H1 (cell line): Measurements from ENCODE around the gene GRM8. TPM values are rescaled to one million over a fixed set of nuclear protein-coding genes. Genes with fewer than 3 reads are reported as not detected.

ENCODE experiments used
- CTCF ChIA-PET: fragments of 300-600 bp; sonication (Branson Sonifier 250); formaldehyde crosslinking; loops from one replicate; lab custom pipeline; 2021; ENCODE audit not compliant: partially characterized antibody; lab: Charles Lee
- POLR2A ChIA-PET: fragments of 300-600 bp; sonication (Branson Sonifier 250); formaldehyde crosslinking; loops from one replicate; lab custom pipeline; 2021; ENCODE audit warnings: inconsistent platforms; ENCODE audit not compliant: partially characterized antibody; lab: Charles Lee
- DNase-seq, 2 experiments: peaks; one replicate each; pipeline versions ENCODE4 v3.0.0 to v3.0.0-alpha.2; 2010 to 2022; ENCODE audit warnings: low spot score in 2 of 2, low read depth in 1 of 2, mixed read lengths in 1 of 2
- FAIRE-seq: peaks from 2 replicates; lab custom pipeline; 2011; peaks lifted over from hg19 to GRCh38; lab: Jason Lieb, UNC
- H2AFZ ChIP-seq: 2 replicates; pipeline ENCODE4 v1.8.1; 2012; ENCODE audit warnings: low read length, inconsistent platforms
- H2AK5ac ChIP-seq: 2 replicates; pipeline ENCODE4 v1.6.1; 2013; ENCODE audit warnings: low read depth, low read length
- H2BK120ac ChIP-seq: replicated peaks from 2 replicates; pipeline ENCODE3; 2013; ENCODE audit warnings: low read depth, low read length, inconsistent platforms
- H2BK12ac ChIP-seq: 2 replicates; pipeline ENCODE4 v1.6.1; 2013; ENCODE audit warnings: low read depth, low read length
- H2BK15ac ChIP-seq: 2 replicates; pipeline ENCODE4 v1.6.1; 2013; ENCODE audit warnings: low read length
- H2BK20ac ChIP-seq: 2 replicates; pipeline ENCODE4 v1.6.1; 2013; ENCODE audit warnings: low read length
- H2BK5ac ChIP-seq: 2 replicates; pipeline ENCODE4 v1.6.1; 2013; ENCODE audit warnings: low read depth, low read length
- H3K14ac ChIP-seq: 2 replicates; pipeline ENCODE4 v1.6.1; 2013; ENCODE audit warnings: inconsistent platforms; ENCODE audit not compliant: insufficient read length
- H3K18ac ChIP-seq: 2 replicates; pipeline ENCODE4 v1.6.1; 2013; ENCODE audit warnings: low read length; ENCODE audit errors: extremely low read depth
- H3K23ac ChIP-seq: 2 replicates; pipeline ENCODE4 v1.6.1; 2013; ENCODE audit warnings: inconsistent platforms; ENCODE audit not compliant: insufficient read length
- H3K23me2 ChIP-seq: 2 replicates; pipeline ENCODE4 v1.6.1; 2013; ENCODE audit warnings: low read depth, low read length
- H3K27ac ChIP-seq: 2 replicates; pipeline ENCODE4 v1.6.1; 2011; ENCODE audit warnings: low read depth, low read length, inconsistent platforms
- H3K27me3 ChIP-seq, 4 experiments: replicated peaks in 1 of 4; 1 replicate in 1 of 4; 2 replicates in 3 of 4; pipeline versions ENCODE4 v1.6.1 to v1.8.1; 2011 to 2013; ENCODE audit warnings: low read length in 3 of 4, mild to moderate bottlenecking in 3 of 4, inconsistent platforms in 2 of 4, mixed read lengths in 2 of 4, moderate library complexity in 1 of 4; ENCODE audit not compliant: control insufficient read depth in 3 of 4, insufficient read depth in 3 of 4; ENCODE audit errors: extremely low read depth in 1 of 4
- H3K36me3 ChIP-seq, 4 experiments: 2 replicates each; pipeline versions ENCODE4 v1.6.1 to v1.8.1; 2011 to 2013; ENCODE audit warnings: mild to moderate bottlenecking in 4 of 4, low read length in 3 of 4, moderate library complexity in 2 of 4, control low read depth in 1 of 4, inconsistent platforms in 1 of 4; ENCODE audit not compliant: insufficient read depth in 4 of 4, control insufficient read depth in 2 of 4
- H3K4ac ChIP-seq: replicated peaks from 2 replicates; pipeline ENCODE3; 2013; ENCODE audit warnings: low read length, low read depth, mixed read lengths, inconsistent platforms; ENCODE audit not compliant: insufficient read length
- H3K4me1 ChIP-seq, 4 experiments: replicated peaks in 1 of 4; 1 replicate in 1 of 4; 2 replicates in 3 of 4; pipeline versions ENCODE4 v1.6.1 to v1.8.1; 2011 to 2013; ENCODE audit warnings: low read length in 3 of 4, inconsistent platforms in 2 of 4, mixed read lengths in 1 of 4; ENCODE audit not compliant: insufficient read depth in 4 of 4, control insufficient read depth in 3 of 4
- H3K4me2 ChIP-seq, 2 experiments: 2 replicates each; pipeline versions ENCODE4 v1.6.1 to v1.8.1; 2011 to 2013; ENCODE audit warnings: low read depth in 2 of 2, low read length in 2 of 2, control low read depth in 1 of 2, inconsistent platforms in 1 of 2, mild to moderate bottlenecking in 1 of 2; ENCODE audit not compliant: insufficient read depth in 1 of 2
- H3K4me3 ChIP-seq, 4 experiments: fragments of 200-600, 300-600 bp in 1 of 4; sonication (generic), shearing (Covaris generic), sonication (Bioruptor Twin) in 1 of 4; 2 replicates each; pipeline versions ENCODE4 v1.5.1 to v1.8.1; 2011 to 2016; ENCODE audit warnings: low read length in 4 of 4, low read depth in 3 of 4, control low read depth in 2 of 4, inconsistent platforms in 2 of 4, mild to moderate bottlenecking in 2 of 4, mixed read lengths in 1 of 4, moderate library complexity in 1 of 4; ENCODE audit not compliant: insufficient read depth in 2 of 4; ENCODE audit errors: extremely low read depth in 1 of 4
- H3K56ac ChIP-seq: replicated peaks from 2 replicates; pipeline ENCODE3; 2013; ENCODE audit warnings: low read depth, mild to moderate bottlenecking, mixed read lengths, low read length, inconsistent platforms; ENCODE audit not compliant: insufficient read length
- H3K79me1 ChIP-seq: 2 replicates; pipeline ENCODE4 v1.6.1; 2013; ENCODE audit warnings: low read depth, low read length, control low read depth
- H3K79me2 ChIP-seq, 2 experiments: 2 replicates each; pipeline versions ENCODE4 v1.6.1 to v1.8.1; 2012 to 2013; ENCODE audit warnings: low read length in 2 of 2, mild to moderate bottlenecking in 2 of 2, inconsistent platforms in 1 of 2; ENCODE audit not compliant: insufficient read depth in 2 of 2, control insufficient read depth in 1 of 2
- H3K9ac ChIP-seq, 4 experiments: replicated peaks in 1 of 4; 1 replicate in 1 of 4; 2 replicates in 3 of 4; pipeline versions ENCODE4 v1.6.1 to v1.8.1; 2011 to 2013; ENCODE audit warnings: low read depth in 3 of 4, low read length in 3 of 4, control low read depth in 2 of 4, mild to moderate bottlenecking in 2 of 4, moderate library complexity in 2 of 4, inconsistent platforms in 1 of 4; ENCODE audit errors: extremely low read depth in 1 of 4
- H3K9me3 ChIP-seq, 2 experiments: 2 replicates each; pipeline versions ENCODE4 v1.6.1 to v1.8.1; 2012 to 2013; ENCODE audit warnings: mild to moderate bottlenecking in 2 of 2, moderate library complexity in 2 of 2, control low read depth in 1 of 2, inconsistent platforms in 1 of 2, low read depth in 1 of 2, low read length in 1 of 2, mixed read lengths in 1 of 2; ENCODE audit not compliant: insufficient read depth in 2 of 2
- H4K20me1 ChIP-seq, 2 experiments: replicated peaks in 1 of 2; 2 replicates each; pipeline versions ENCODE3 to v1.8.1; 2011 to 2013; ENCODE audit warnings: inconsistent platforms in 2 of 2, low read length in 2 of 2, mild to moderate bottlenecking in 1 of 2; ENCODE audit not compliant: insufficient read depth in 2 of 2, control insufficient read depth in 1 of 2
- H4K5ac ChIP-seq: 2 replicates; pipeline ENCODE4 v1.6.1; 2013; ENCODE audit warnings: low read length, low read depth, mixed read lengths, inconsistent platforms; ENCODE audit not compliant: insufficient read length
- H4K8ac ChIP-seq: 2 replicates; pipeline ENCODE4 v1.8.0; 2013; ENCODE audit warnings: mild to moderate bottlenecking, moderate library complexity, low read length, inconsistent platforms; ENCODE audit not compliant: insufficient read depth; ENCODE audit errors: extremely low read depth
- H4K91ac ChIP-seq: replicated peaks from 2 replicates; pipeline ENCODE3; 2013; ENCODE audit warnings: low read length, mixed read lengths, inconsistent platforms; ENCODE audit not compliant: insufficient read length
- BACH1 ChIP-seq: IDR thresholded peaks from 2 replicates; pipeline ENCODE4 v1.6.1; 2012; ENCODE audit warnings: low read length, improper control_type of control experiment
- CEBPB ChIP-seq: IDR thresholded peaks from 2 replicates; pipeline ENCODE4 v1.6.1; 2012; ENCODE audit warnings: low read depth, low read length
- CHD2 ChIP-seq: IDR thresholded peaks from 2 replicates; pipeline ENCODE4 v1.6.1; 2012; ENCODE audit warnings: low read length, improper control_type of control experiment
- EP300 ChIP-seq, 2 experiments: IDR thresholded peaks; 1 replicate in 1 of 2; 2 replicates in 1 of 2; pipeline ENCODE4 v1.6.1; 2011 to 2012; ENCODE audit warnings: low read depth in 2 of 2, low read length in 2 of 2, mild to moderate bottlenecking in 2 of 2, borderline replicate concordance in 1 of 2, inconsistent platforms in 1 of 2, moderate library complexity in 1 of 2
- JUN ChIP-seq: IDR thresholded peaks from 2 replicates; pipeline ENCODE4 v1.6.1; 2011; ENCODE audit warnings: low read depth, mild to moderate bottlenecking, improper control_type of control experiment, low read length
- KDM5A ChIP-seq: fragments of 200-600 bp; IDR thresholded peaks from 2 replicates; pipeline ENCODE4 v1.7.1; 2012; ENCODE audit warnings: mild to moderate bottlenecking, low read length, inconsistent platforms, mixed read lengths
- SAP30 ChIP-seq: fragments of 300-600 bp; sonication (generic); IDR thresholded peaks from 2 replicates; pipeline ENCODE4 v1.7.1; 2012; ENCODE audit warnings: low read length, moderate library complexity, mild to moderate bottlenecking, inconsistent platforms; ENCODE audit not compliant: insufficient read depth, insufficient replicate concordance
- SIRT6 ChIP-seq: IDR thresholded peaks from one replicate; pipeline ENCODE4 v1.7.1; 2012; ENCODE audit warnings: low read length, inconsistent platforms
- SIX5 ChIP-seq: IDR thresholded peaks from 2 replicates; pipeline ENCODE4 v1.6.1; 2011; ENCODE audit warnings: mild to moderate bottlenecking, low read depth, low read length
- SP2 ChIP-seq: IDR thresholded peaks from 2 replicates; pipeline ENCODE4 v1.6.1; 2012; ENCODE audit warnings: mild to moderate bottlenecking, low read length, inconsistent platforms
- TAF1 ChIP-seq: IDR thresholded peaks from 2 replicates; pipeline ENCODE4 v1.6.1; 2011; ENCODE audit warnings: mild to moderate bottlenecking, low read depth, low read length
- WGBS, 2 experiments: shearing (Covaris generic) in 1 of 2; methylation state at CpG; one replicate each; pipeline versions ENCODE4 v1.1.6 to v1.1.7; 2013 to 2015; ENCODE audit warnings: low lambda C conversion rate in 2 of 2, mixed read lengths in 2 of 2, inconsistent platforms in 1 of 2, low coverage in 1 of 2, missing lambda C conversion rate in 1 of 2; ENCODE audit not compliant: insufficient replicate concordance in 2 of 2, insufficient coverage in 1 of 2, insufficient read length in 1 of 2; ENCODE audit errors: extremely low coverage in 1 of 2, missing lambda C conversion rate in 1 of 2; 5-methylcytosine and 5-hydroxymethylcytosine counted together
- polyA plus RNA-seq, 7 experiments: library from polyadenylated mRNA; depleted of rRNA in 3 of 7; stranded (reverse) in 5 of 7; unstranded in 2 of 7; fragments of >200 nt in 5 of 7; fragments of 200-250 nt in 2 of 7; gene quantifications; 1 replicate in 5 of 7; 2 replicates in 1 of 7; 4 replicates in 1 of 7; pipeline versions ENCODE4 v1.2.1 to v1.2.3, GENCODE V29; 2011 to 2013; ENCODE audit warnings: missing spikeins in 2 of 7, mixed read lengths in 2 of 7
- total RNA-seq: library from RNA; stranded (reverse); fragmentation: NEBNext Ultra II Directional; extraction: Animal tissue kit (Norgen Biotek cat#: 25700); gene quantifications from 2 replicates; pipeline ENCODE4 v1.2.1, GENCODE V29; 2021
- TF ChIP-seq, protein P1 (sequence below): IDR thresholded peaks from 2 replicates; pipeline ENCODE4 v1.6.1; 2012; ENCODE audit warnings: inconsistent platforms
- TF ChIP-seq, protein P2 (sequence below): IDR thresholded peaks from 2 replicates; pipeline ENCODE4 v1.6.1; 2012; ENCODE audit warnings: low read length, inconsistent platforms

GRM8 gene
- total and polyA plus RNA-seq, 2 of the 8 experiments (the other 6 are each of a cell fraction or from before 2014, with no cell fraction given) = 2.6 to 2.8 TPM

DNA sequence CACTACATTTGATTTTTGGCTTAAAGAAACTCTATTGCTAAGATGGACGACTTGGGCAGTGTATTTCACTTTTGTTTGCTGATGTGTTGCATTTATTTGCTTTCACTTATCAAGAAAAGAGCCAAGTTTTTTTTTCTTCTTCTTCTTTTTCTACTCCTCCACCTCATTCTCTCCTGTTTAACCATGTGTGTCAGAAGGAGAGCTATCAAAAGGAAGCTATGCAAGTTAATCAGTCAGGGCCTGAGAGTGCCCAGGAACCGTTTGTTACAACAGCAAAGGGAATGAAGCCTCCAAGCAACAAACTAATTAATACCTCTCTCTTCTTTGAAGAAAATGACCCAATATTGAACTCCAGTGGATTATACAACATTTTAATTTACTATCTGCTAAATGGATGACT lies 299.3 kb downstream of the GRM8 start:
- TF ChIP-seq BACH1 (no peak), SAP30 (no peak), KDM5A (no peak), EP300 (IDR thresholded peaks at IDR 0.05; ENCODE audit: borderline replicate concordance in 1 of 2, low read depth in 2 of 2, low read length in 2 of 2) (no peak), SIX5 (no peak), JUN (no peak), CHD2 (no peak), TAF1 (no peak), SIRT6 (no peak), SP2 (no peak), CEBPB (no peak)
- TF ChIP-seq, protein P1, sequence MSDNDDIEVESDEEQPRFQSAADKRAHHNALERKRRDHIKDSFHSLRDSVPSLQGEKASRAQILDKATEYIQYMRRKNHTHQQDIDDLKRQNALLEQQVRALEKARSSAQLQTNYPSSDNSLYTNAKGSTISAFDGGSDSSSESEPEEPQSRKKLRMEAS = no peak
- TF ChIP-seq, protein P2, sequence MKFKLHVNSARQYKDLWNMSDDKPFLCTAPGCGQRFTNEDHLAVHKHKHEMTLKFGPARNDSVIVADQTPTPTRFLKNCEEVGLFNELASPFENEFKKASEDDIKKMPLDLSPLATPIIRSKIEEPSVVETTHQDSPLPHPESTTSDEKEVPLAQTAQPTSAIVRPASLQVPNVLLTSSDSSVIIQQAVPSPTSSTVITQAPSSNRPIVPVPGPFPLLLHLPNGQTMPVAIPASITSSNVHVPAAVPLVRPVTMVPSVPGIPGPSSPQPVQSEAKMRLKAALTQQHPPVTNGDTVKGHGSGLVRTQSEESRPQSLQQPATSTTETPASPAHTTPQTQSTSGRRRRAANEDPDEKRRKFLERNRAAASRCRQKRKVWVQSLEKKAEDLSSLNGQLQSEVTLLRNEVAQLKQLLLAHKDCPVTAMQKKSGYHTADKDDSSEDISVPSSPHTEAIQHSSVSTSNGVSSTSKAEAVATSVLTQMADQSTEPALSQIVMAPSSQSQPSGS = no peak
- H3K36me3 ChIP-seq = no peaks in the 10 kb centered on the region
- FAIRE-seq (no peak), DNase-seq (no peak)
- H4K8ac ChIP-seq = no peak overlapping the region
- H3K18ac ChIP-seq = no peak overlapping the region
- ChIA-PET POLR2A (no interaction called here), CTCF (no interaction called here)
- no peak overlapping the region for H4K5ac ChIP-seq
- no peaks in the 10 kb centered on the region for H3K79me1 ChIP-seq
- no peak overlapping the region for H3K14ac ChIP-seq
- H2BK15ac ChIP-seq = no peak overlapping the region
- 80% methylated on average over 2 of the region's 2 CpGs; no CpG with 5 or more reads in 1 of the 2 experiments for WGBS, 2 experiments
- no peak overlapping the region for H3K23ac ChIP-seq
- no peak overlapping the region for H3K4me2 ChIP-seq
- H2AK5ac ChIP-seq = no peak overlapping the region
- H3K4me3 ChIP-seq = no peak overlapping the region
- H3K4ac ChIP-seq = no peak overlapping the region
- H2BK20ac ChIP-seq = no peak overlapping the region
- H4K91ac ChIP-seq = no peak overlapping the region
- H3K27me3 ChIP-seq = no peaks in the 10 kb centered on the region
- H2BK5ac ChIP-seq = no peak overlapping the region
- H3K4me1 ChIP-seq = no peaks in the 10 kb centered on the region; a peak in 1 of 7 replicates
- H4K20me1 ChIP-seq = no peaks in the 10 kb centered on the region
- H3K79me2 ChIP-seq = no peaks in the 10 kb centered on the region
- no peaks in the 10 kb centered on the region for H3K9me3 ChIP-seq
- H3K9ac ChIP-seq = no peak overlapping the region
- no peak overlapping the region for H2BK120ac ChIP-seq
- no peak overlapping the region for H3K56ac ChIP-seq
- no peak overlapping the region for H2BK12ac ChIP-seq
- H3K27ac ChIP-seq = no peak overlapping the region
- H2AFZ ChIP-seq = no peak overlapping the region
- no peaks in the 10 kb centered on the region for H3K23me2 ChIP-seq
